Measurements from ENCODE around the gene ZNF311.

ZNF311 gene

GRCh38 chr6:29005183-29005885 is at the start of gene ZNF311:
Gene ZNF311, minus strand, starts transcription at chr6:29005315. Its CDS starts 1,361 bp downstream, at chr6:29003954.
- DNase-seq = no peak

- no peak for DNase-seq
Observed at GRCh38 chr6:29051680-29052079, 46.6 kb upstream of the ZNF311 start.

- DNase-seq = no peak
Observed at GRCh38 chr6:29045075-29045474, 40.0 kb upstream of the ZNF311 start, which contains the start of gene OR2W1. Gene OR2W1, minus strand, starts transcription at chr6:29045175. Its CDS starts 0 bp downstream, at chr6:29045175.

GRCh38 chr6:29035951-29036350 is 30.8 kb upstream of the ZNF311 start:
- DNase-seq = no peak

- DNase-seq = no peak
Observed at GRCh38 chr6:29028821-29029220, 23.7 kb upstream of the ZNF311 start.

GRCh38 chr6:29025927-29026585 is 20.9 kb upstream of the ZNF311 start:
- DNase-seq = no peak

- DNase-seq = no peak
Observed at GRCh38 chr6:29021434-29021833, 16.3 kb upstream of the ZNF311 start.

- no peak for DNase-seq
Observed at GRCh38 chr6:29019629-29020028, 14.5 kb upstream of the ZNF311 start.

- no peak for DNase-seq
Observed at GRCh38 chr6:29017428-29017802, 12.3 kb upstream of the ZNF311 start.

GRCh38 chr6:29016559-29017427 is 11.7 kb upstream of the ZNF311 start:
- DNase-seq = peak; percentile 10

GRCh38 chr6:29014729-29015608 is 9.9 kb upstream of the ZNF311 start:
- no peak for DNase-seq

GRCh38 chr6:29011276-29011734 is 6.2 kb upstream of the ZNF311 start:
- DNase-seq = no peak

GRCh38 chr6:29009358-29009757 is 4.2 kb upstream of the ZNF311 start:
- DNase-seq = no peak

GRCh38 chr6:29008089-29008488 is 3.0 kb upstream of the ZNF311 start:
- DNase-seq = no peak

- no peak for DNase-seq
Observed at GRCh38 chr6:28996844-28997510, 8.1 kb downstream of the ZNF311 start.

GRCh38 chr6:28995093-28995650 is 9.9 kb downstream of the ZNF311 start:
- DNase-seq = no peak

GRCh38 chr6:28988536-28989311 is 16.4 kb downstream of the ZNF311 start:
- no peak for DNase-seq

- peak; percentile 67 for DNase-seq
Observed at GRCh38 chr6:28985462-28986164, 19.5 kb downstream of the ZNF311 start.

GRCh38 chr6:28983838-28984237 is 21.3 kb downstream of the ZNF311 start:
- no peak for DNase-seq

Measured in NCI-H2171 (cell line).